Natural killer cell treated with Interleukin-12 subunit alpha and Interleukin-12 subunit beta and Interleukin-15 and Interleukin-18, amount 100 ng/mL, for 72 hours (primary cell): ENCODE measurements around the gene CAMK1D. TPM values are rescaled to one million over a fixed set of nuclear protein-coding genes. Genes with fewer than 3 reads are reported as not detected.

Experiments
- ATAC-seq, 2 donors: fragments of 150-1000 bp; cut with Tn5 transposase in 1 of 2; sonication (Bioruptor Pico), chemical (Tn5 transposase) in 1 of 2; 2 replicates each; pipeline ENCODE4 v1.10.0; 2021
- DNase-seq: peaks from one replicate; pipeline ENCODE4 v3.0.0; 2022; ENCODE audit warnings: low spot score
- H3K27ac Mint-ChIP-seq, 2 donors: 1 replicate in 1 of 2; 2 replicates in 1 of 2; pipeline ENCODE4 v1.8.0; 2022; ENCODE audit warnings: mixed read lengths in 2 of 2, mild to moderate bottlenecking in 1 of 2, moderate library complexity in 1 of 2
- H3K27me3 Mint-ChIP-seq, 2 donors: 1 replicate in 1 of 2; 2 replicates in 1 of 2; pipeline ENCODE4 v1.8.0; 2022; ENCODE audit warnings: mixed read lengths in 2 of 2
- H3K36me3 Mint-ChIP-seq: one replicate; pipeline ENCODE4 v1.8.0; 2022; ENCODE audit warnings: mixed read lengths
- H3K4me1 Mint-ChIP-seq, 2 donors: 1 replicate in 1 of 2; 2 replicates in 1 of 2; pipeline ENCODE4 v1.8.0; 2022; ENCODE audit warnings: low read depth in 2 of 2, mixed read lengths in 2 of 2, mild to moderate bottlenecking in 1 of 2
- H3K4me3 Mint-ChIP-seq: one replicate; pipeline ENCODE4 v1.8.0; 2022; ENCODE audit warnings: mixed read lengths
- H3K9me3 Mint-ChIP-seq: 2 replicates; pipeline ENCODE4 v1.8.0; 2022; ENCODE audit warnings: mixed read lengths
- total RNA-seq, 2 donors: library from RNA; stranded (reverse); gene quantifications; one replicate each; pipeline ENCODE4 v1.2.3, GENCODE V29; 2022

CAMK1D gene
- total RNA-seq, 2 donors from 2014 or later = 16.3 to 36.9 TPM

- Mint-ChIP-seq H3K27me3 (peaks cover 0 to 2% of the 10 kb centered on the region in 2 donors), H3K9me3 (no peaks in the 10 kb centered on the region), H3K36me3 (no peaks in the 10 kb centered on the region), H3K27ac (no peak overlapping the region), H3K4me1 (peaks cover 20% of the 10 kb centered on the region in 2 donors), H3K4me3 (no peak overlapping the region)
- DNase-seq (no peak), ATAC-seq (no peak)
Measured at GRCh38 chr10:12444981-12445700, 95.8 kb downstream of the CAMK1D start.

GRCh38 chr10:12445701-12446334 is 96.5 kb downstream of the CAMK1D start:
- Mint-ChIP-seq H3K4me1 (peaks cover 20 to 24% of the 10 kb centered on the region in 2 donors), H3K4me3 (no peak overlapping the region), H3K27me3 (peaks cover 0 to 2% of the 10 kb centered on the region in 2 donors), H3K36me3 (no peaks in the 10 kb centered on the region), H3K9me3 (no peaks in the 10 kb centered on the region), H3K27ac (no peak overlapping the region)
- no peak for ATAC-seq
- DNase-seq = no peak

- H3K9me3 Mint-ChIP-seq = no peaks in the 10 kb centered on the region
- H3K4me3 Mint-ChIP-seq = peak overlapping the region; percentile 88
- peaks cover 0 to 2% of the 10 kb centered on the region in 2 donors for H3K27me3 Mint-ChIP-seq
- ATAC-seq = peak in 1 of 2 donors; percentile 1
- H3K27ac Mint-ChIP-seq = peak overlapping the region; percentile 79 to 97
- H3K36me3 Mint-ChIP-seq = no peaks in the 10 kb centered on the region
- H3K4me1 Mint-ChIP-seq = peaks cover 25 to 28% of the 10 kb centered on the region in 2 donors
- no peak for DNase-seq
Measured at GRCh38 chr10:12448340-12448728, 99.0 kb downstream of the CAMK1D start.

GRCh38 chr10:12448729-12449391 is 99.5 kb downstream of the CAMK1D start:
- Mint-ChIP-seq H3K9me3 (no peaks in the 10 kb centered on the region), H3K36me3 (no peaks in the 10 kb centered on the region)

GRCh38 chr10:12455318-12455717 is 106.0 kb downstream of the CAMK1D start:
- Mint-ChIP-seq H3K9me3 (no peaks in the 10 kb centered on the region), H3K36me3 (no peaks in the 10 kb centered on the region), H3K27me3 (no peaks in the 10 kb centered on the region), H3K4me3 (no peak overlapping the region), H3K27ac (no peak overlapping the region), H3K4me1 (peaks cover 6 to 12% of the 10 kb centered on the region in 2 donors)
- ATAC-seq = no peak
- no peak for DNase-seq

More at GRCh38 chr10:12448729-12449391, 99.5 kb downstream of the CAMK1D start:
- H3K4me3 Mint-ChIP-seq = peak overlapping the region; percentile 88
- DNase-seq (peak; percentile 88), ATAC-seq (peak; percentile 98 to 99)
- peak overlapping the region; percentile 79 to 97 for H3K27ac Mint-ChIP-seq
- H3K4me1 Mint-ChIP-seq = peaks cover 25 to 28% of the 10 kb centered on the region in 2 donors
- H3K27me3 Mint-ChIP-seq = peaks cover 0 to 2% of the 10 kb centered on the region in 2 donors

GRCh38 chr10:12455766-12456165 is 106.4 kb downstream of the CAMK1D start:
- Mint-ChIP-seq H3K27me3 (no peaks in the 10 kb centered on the region), H3K27ac (no peak overlapping the region), H3K4me1 (peaks cover 6 to 8% of the 10 kb centered on the region in 2 donors), H3K4me3 (no peak overlapping the region), H3K9me3 (no peaks in the 10 kb centered on the region), H3K36me3 (no peaks in the 10 kb centered on the region)
- DNase-seq = no peak
- no peak for ATAC-seq

GRCh38 chr10:12459340-12459739 is 110.0 kb downstream of the CAMK1D start:
- peaks cover 4% of the 10 kb centered on the region for H3K36me3 Mint-ChIP-seq
- DNase-seq (no peak), ATAC-seq (no peak)
- no peaks in the 10 kb centered on the region for H3K9me3 Mint-ChIP-seq
- no peak overlapping the region for H3K4me3 Mint-ChIP-seq
- H3K27me3 Mint-ChIP-seq = no peaks in the 10 kb centered on the region
- H3K27ac Mint-ChIP-seq = no peak overlapping the region
- peaks cover 8 to 14% of the 10 kb centered on the region in 2 donors for H3K4me1 Mint-ChIP-seq

GRCh38 chr10:12459762-12460161 is 110.4 kb downstream of the CAMK1D start:
- Mint-ChIP-seq H3K36me3 (peaks cover 4% of the 10 kb centered on the region), H3K9me3 (no peaks in the 10 kb centered on the region), H3K4me1 (peaks cover 8 to 14% of the 10 kb centered on the region in 2 donors), H3K27ac (no peak overlapping the region), H3K27me3 (no peaks in the 10 kb centered on the region), H3K4me3 (no peak overlapping the region)
- ATAC-seq = no peak
- no peak for DNase-seq

GRCh38 chr10:12463459-12463838 is 114.1 kb downstream of the CAMK1D start:
- Mint-ChIP-seq H3K9me3 (no peaks in the 10 kb centered on the region), H3K27me3 (no peaks in the 10 kb centered on the region), H3K36me3 (peaks cover 4% of the 10 kb centered on the region), H3K4me3 (no peak overlapping the region), H3K4me1 (peaks cover 17% of the 10 kb centered on the region in 2 donors), H3K27ac (no peak overlapping the region)
- no peak for ATAC-seq
- DNase-seq = no peak

GRCh38 chr10:12465385-12466136 is 116.2 kb downstream of the CAMK1D start:
- Mint-ChIP-seq H3K9me3 (no peaks in the 10 kb centered on the region), H3K27ac (no peak overlapping the region), H3K36me3 (peaks cover 4% of the 10 kb centered on the region), H3K4me1 (peaks cover 17% of the 10 kb centered on the region in 2 donors), H3K27me3 (no peaks in the 10 kb centered on the region), H3K4me3 (no peak overlapping the region)
- DNase-seq (no peak), ATAC-seq (peak in 1 of 2 donors; percentile 46)

GRCh38 chr10:12466704-12467305 is 117.5 kb downstream of the CAMK1D start:
- ATAC-seq (no peak), DNase-seq (no peak)
- no peak overlapping the region for H3K4me3 Mint-ChIP-seq
- H3K4me1 Mint-ChIP-seq = peaks cover 22 to 23% of the 10 kb centered on the region in 2 donors
- no peaks in the 10 kb centered on the region for H3K27me3 Mint-ChIP-seq
- no peaks in the 10 kb centered on the region for H3K9me3 Mint-ChIP-seq
- H3K27ac Mint-ChIP-seq = no peak overlapping the region
- H3K36me3 Mint-ChIP-seq = peaks cover 4% of the 10 kb centered on the region

GRCh38 chr10:12469345-12469744 is 120.0 kb downstream of the CAMK1D start:
- H3K4me3 Mint-ChIP-seq = no peak overlapping the region
- peaks cover 25 to 27% of the 10 kb centered on the region in 2 donors for H3K4me1 Mint-ChIP-seq
- H3K36me3 Mint-ChIP-seq = no peaks in the 10 kb centered on the region
- no peak for DNase-seq
- H3K27ac Mint-ChIP-seq = no peak overlapping the region
- H3K27me3 Mint-ChIP-seq = no peaks in the 10 kb centered on the region
- ATAC-seq = no peak
- H3K9me3 Mint-ChIP-seq = no peaks in the 10 kb centered on the region

- Mint-ChIP-seq H3K4me1 (peaks cover 28 to 35% of the 10 kb centered on the region in 2 donors), H3K27me3 (no peaks in the 10 kb centered on the region), H3K4me3 (no peak overlapping the region), H3K36me3 (no peaks in the 10 kb centered on the region), H3K9me3 (peaks cover 3% of the 10 kb centered on the region), H3K27ac (no peak overlapping the region)
- ATAC-seq (no peak), DNase-seq (no peak)
Measured at GRCh38 chr10:12470719-12471118, 121.4 kb downstream of the CAMK1D start.
